ENCODE data around the gene IQCN. TPM values are rescaled to one million over a fixed set of nuclear protein-coding genes. Genes with fewer than 3 reads are reported as not detected.

IQCN gene
- total and polyA plus RNA-seq, 2 of the 4 experiments (the other 2 are of a cell fraction) = 0.18 to 0.67 TPM

GRCh38 chr19:18280247-18281081 lies 6.2 kb upstream of the IQCN start:
- Histone ChIP-seq H3K9me1 (ENCODE audit: insufficient read depth, low read length) (peaks cover 4% of the 10 kb centered on the region), H3K4me3 (ENCODE audit: insufficient read depth, low read depth, low read length) (peak overlapping the region; percentile 95), H3K9ac (ENCODE audit: low read depth, low read length) (peak overlapping the region; percentile 93), H2AFZ (replicated peaks; ENCODE audit: low read length, poor library complexity) (peak overlapping the region; percentile 87), H3K56ac (ENCODE audit: extremely low read depth, insufficient read depth, low read length) (peak overlapping the region; percentile 81; the same call in 1 of the 2 replicates), H2BK20ac (ENCODE audit: low read depth, low read length) (peak overlapping the region; percentile 3; the same call in 1 of the 2 replicates), H2AK9ac (replicated peaks; ENCODE audit: low read depth, low read length, poor library complexity) (peak overlapping the region; percentile 99), H3K9me3 (ENCODE audit: control insufficient read depth, insufficient read depth, low read length) (no peaks in the 10 kb centered on the region), H3K23ac (ENCODE audit: low read depth, low read length) (peak overlapping the region; percentile 99), H4K5ac (ENCODE audit: low read depth, low read length) (peak overlapping the region; percentile 76), H4K8ac (ENCODE audit: low read depth in 2 of 2, low read length in 2 of 2) (peak overlapping the region; percentile 2 to 91; a peak in 2 of 4 replicates), H3K14ac (replicated peaks; ENCODE audit: low read depth, low read length) (peak overlapping the region; percentile 100), H3K27me3 (ENCODE audit: control insufficient read depth, insufficient read depth, low read length) (no peaks in the 10 kb centered on the region), H3K18ac (ENCODE audit: low read depth, low read length) (peak overlapping the region; percentile 85), H2BK120ac (ENCODE audit: low read depth, low read length) (peak overlapping the region; percentile 62; the same call in 1 of the 2 replicates), H2BK5ac (ENCODE audit: low read depth, low read length, poor library complexity, severe bottlenecking) (peak overlapping the region; percentile 99), H4K20me1 (ENCODE audit: insufficient read depth, low read length) (peaks cover 47% of the 10 kb centered on the region), H4K91ac (ENCODE audit: insufficient read depth, low read depth, low read length) (peak overlapping the region; percentile 95), H3K4me2 (ENCODE audit: low read depth, low read length) (peak overlapping the region; percentile 77), H3K36me3 (ENCODE audit: control insufficient read depth, insufficient read depth, low read length) (peaks cover 13% of the 10 kb centered on the region), H3K4me1 (ENCODE audit: control insufficient read depth, insufficient read depth, low read length) (peaks cover 18% of the 10 kb centered on the region), H3K79me1 (ENCODE audit: low read depth in 1 of 2, low read length in 2 of 2) (peaks cover 3 to 59% of the 10 kb centered on the region in 2 experiments; a peak in 3 of 4 replicates), H3K4ac (ENCODE audit: low read depth, low read length) (peak overlapping the region; percentile 99), H3K27ac (ENCODE audit: insufficient read depth, low read length) (peak overlapping the region; percentile 100), H2AK5ac (ENCODE audit: low read depth, low read length) (peak overlapping the region; percentile 96), H2BK15ac (ENCODE audit: low read depth, low read length) (no peak overlapping the region)
- in situ Hi-C loops (cut with MboI; ENCODE audit: low sequenced_read_pairs) = no loop called here
- no TSS peak for BruUV-seq (replicated peaks)
- dilution Hi-C loops (cut with HindIII; ENCODE audit: low sequenced_read_pairs, unreplicated experiment) = no loop called here
- ChIA-PET CTCF (interaction anchor here (0.6 to 4.8 kb wide), 19 partner anchors 12 to 1182 kb away, joined by 3 to 49 read pairs (median 4); partner anchors contain the start of genes LSM4 and SSBP4), POLR2A (ENCODE audit: unreplicated experiment) (interaction anchor here (0.9 to 1.6 kb wide), 5 partner anchors 24 to 84 kb away, joined by 4 to 25 read pairs (median 6); partner anchors contain the start of gene LSM4)
- 0% methylated on average over 61 of the region's 111 CpGs; no CpG with 5 or more reads in 1 of the 2 experiments for WGBS, 2 experiments (ENCODE audit: extremely low coverage in 2 of 2, insufficient read length in 1 of 2)
- DNase-seq (peak; percentile 69), ATAC-seq (ENCODE audit: low read depth) (no peak)
- intact Hi-C loops (cut with micrococcal nuclease) = no loop called here
- TF ChIP-seq SMC3 (IDR thresholded peaks at IDR 0.05; ENCODE audit: low read depth, low read length) (no peak), MAZ (IDR thresholded peaks at IDR 0.05; ENCODE audit: borderline replicate concordance, low read depth, low read length) (peak; percentile 91; the same call in 1 of the 2 replicates), RFX5 (IDR thresholded peaks at IDR 0.05; ENCODE audit: low read depth, low read length) (no peak), RCOR1 (IDR thresholded peaks at IDR 0.05; ENCODE audit: insufficient replicate concordance, low read length) (no peak), USF2 (IDR thresholded peaks at IDR 0.05; ENCODE audit: low read depth, low read length) (peak; percentile 11), CHD1 (IDR thresholded peaks at IDR 0.05; ENCODE audit: low read depth, low read length) (peak; percentile 80), BHLHE40 (IDR thresholded peaks at IDR 0.05; ENCODE audit: low read depth, low read length) (no peak), CTCF (conservative IDR thresholded peaks at IDR 0.05; ENCODE audit: low read depth, low read length) (no peak), ELK1 (IDR thresholded peaks at IDR 0.05; ENCODE audit: borderline replicate concordance, low read depth, low read length) (no peak), CEBPB (IDR thresholded peaks at IDR 0.05; ENCODE audit: low read depth, low read length) (0 out of 2 replicates have a peak, but pooled peaks have one; percentile 14), FOS (IDR thresholded peaks at IDR 0.05; ENCODE audit: low read depth, low read length) (no peak), NFE2L2 (IDR thresholded peaks at IDR 0.05; ENCODE audit: low read depth, low read length) (no peak)

All from IMR-90 (cell line).